NB4 (cell line): ENCODE results near the gene CLDN2.

Source experiments
- MYC ChIP-seq: IDR thresholded peaks from 2 replicates; pipeline ENCODE4 v1.6.1; 2011; ENCODE audit warnings: low read depth, low read length
- POLR2A ChIP-seq: IDR thresholded peaks from 2 replicates; pipeline ENCODE4 v1.6.1; 2011; ENCODE audit warnings: mild to moderate bottlenecking; ENCODE audit not compliant: insufficient read length; ENCODE audit errors: extremely low read depth
- TF ChIP-seq, protein P1 (sequence below): IDR thresholded peaks from one replicate; pipeline ENCODE4 v1.5.1; 2012; ENCODE audit warnings: low read depth, low read length

DNA sequence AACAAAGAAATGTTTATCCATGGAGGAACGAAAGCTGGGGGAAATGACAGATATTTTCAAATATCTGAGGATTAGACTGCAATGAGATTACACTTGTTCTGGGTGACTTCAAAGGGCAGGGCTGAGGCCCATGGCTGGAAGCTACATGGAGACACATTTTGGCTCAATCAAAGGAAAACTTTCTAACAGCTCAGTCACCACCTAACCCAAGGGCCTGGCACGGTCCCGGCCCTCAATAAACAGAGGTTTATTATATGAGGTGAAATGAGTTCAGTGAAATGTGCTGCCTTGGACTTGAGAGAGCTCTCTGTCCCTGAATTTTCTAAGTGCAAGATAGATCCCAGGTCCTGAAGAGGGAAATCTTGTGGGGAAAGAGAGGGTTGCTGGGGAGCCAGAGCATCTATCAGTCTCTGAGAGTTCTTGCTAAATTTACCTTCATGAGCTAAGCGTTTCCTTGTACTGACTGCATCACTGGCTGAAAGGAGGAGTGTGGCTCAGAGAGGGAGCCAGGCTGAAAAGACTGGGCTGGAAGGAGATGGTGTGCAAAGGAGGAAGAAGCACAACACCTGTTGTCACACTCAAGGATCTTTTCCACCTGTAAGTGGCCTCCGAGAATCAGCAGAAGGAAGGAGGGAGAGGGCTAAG lies 15.0 kb upstream of the CLDN2 start:
- TF ChIP-seq, protein P1, sequence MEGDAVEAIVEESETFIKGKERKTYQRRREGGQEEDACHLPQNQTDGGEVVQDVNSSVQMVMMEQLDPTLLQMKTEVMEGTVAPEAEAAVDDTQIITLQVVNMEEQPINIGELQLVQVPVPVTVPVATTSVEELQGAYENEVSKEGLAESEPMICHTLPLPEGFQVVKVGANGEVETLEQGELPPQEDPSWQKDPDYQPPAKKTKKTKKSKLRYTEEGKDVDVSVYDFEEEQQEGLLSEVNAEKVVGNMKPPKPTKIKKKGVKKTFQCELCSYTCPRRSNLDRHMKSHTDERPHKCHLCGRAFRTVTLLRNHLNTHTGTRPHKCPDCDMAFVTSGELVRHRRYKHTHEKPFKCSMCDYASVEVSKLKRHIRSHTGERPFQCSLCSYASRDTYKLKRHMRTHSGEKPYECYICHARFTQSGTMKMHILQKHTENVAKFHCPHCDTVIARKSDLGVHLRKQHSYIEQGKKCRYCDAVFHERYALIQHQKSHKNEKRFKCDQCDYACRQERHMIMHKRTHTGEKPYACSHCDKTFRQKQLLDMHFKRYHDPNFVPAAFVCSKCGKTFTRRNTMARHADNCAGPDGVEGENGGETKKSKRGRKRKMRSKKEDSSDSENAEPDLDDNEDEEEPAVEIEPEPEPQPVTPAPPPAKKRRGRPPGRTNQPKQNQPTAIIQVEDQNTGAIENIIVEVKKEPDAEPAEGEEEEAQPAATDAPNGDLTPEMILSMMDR, result no peak
- TF ChIP-seq POLR2A, result no peak
- TF ChIP-seq MYC, result no peak
